Kidney (tissue), 14 donors: ENCODE results near the gene RELL2. TPM values are rescaled to one million over a fixed set of nuclear protein-coding genes. Genes with fewer than 3 reads are reported as not detected.
"Not testable (repeated sequence)": the region's sequence is repeated elsewhere in the genome, so short reads cannot be mapped to it uniquely, and the experiment has no call there.

ENCODE experiments used
- DNase-seq, 5 donors: peaks; one replicate each; pipeline ENCODE4 v3.0.0-alpha.2; 2013 to 2020
- FAIRE-seq: peaks from 2 replicates; lab custom pipeline; 2012; peaks lifted over from hg19 to GRCh38; lab: Jason Lieb, UNC
- H3K27ac ChIP-seq, 2 donors: one replicate each; pipeline ENCODE4 v1.7.0; 2013; ENCODE audit warnings: low read depth in 2 of 2, low read length in 2 of 2, inconsistent platforms in 1 of 2
- H3K27me3 ChIP-seq: one replicate; pipeline ENCODE4 v1.7.1; 2013; ENCODE audit warnings: low read length, inconsistent platforms; ENCODE audit not compliant: control insufficient read depth, insufficient read depth
- H3K36me3 ChIP-seq, 3 donors: one replicate each; pipeline versions ENCODE4 v1.7.0 to v1.7.1; 2013; ENCODE audit warnings: low read length in 3 of 3, control low read depth in 1 of 3, inconsistent platforms in 1 of 3; ENCODE audit not compliant: insufficient read depth in 3 of 3, control insufficient read depth in 2 of 3
- H3K4me1 ChIP-seq, 3 donors: one replicate each; pipeline versions ENCODE4 v1.7.0 to v1.7.1; 2013; ENCODE audit warnings: low read length in 3 of 3, inconsistent platforms in 1 of 3, low read depth in 1 of 3; ENCODE audit not compliant: control insufficient read depth in 2 of 3, insufficient read depth in 2 of 3
- H3K4me3 ChIP-seq, 3 donors: one replicate each; pipeline versions ENCODE4 v1.7.0 to v1.8.1; 2013; ENCODE audit warnings: low read length in 3 of 3, control low read depth in 1 of 3, inconsistent platforms in 1 of 3
- H3K9ac ChIP-seq, 3 donors: one replicate each; pipeline versions ENCODE4 v1.7.0 to v1.7.1; 2013; ENCODE audit warnings: low read length in 3 of 3, control low read depth in 1 of 3, inconsistent platforms in 1 of 3
- H3K9me3 ChIP-seq, 3 donors: one replicate each; pipeline versions ENCODE4 v1.7.0 to v1.7.1; 2013; ENCODE audit warnings: low read length in 3 of 3, control low read depth in 1 of 3, inconsistent platforms in 1 of 3; ENCODE audit not compliant: control insufficient read depth in 2 of 3, insufficient read depth in 1 of 3
- intact Hi-C: fragments of 100-400 bp; cut with DNase I; formaldehyde crosslinking; loops from one replicate; pipeline ENCODE4 v1.11.1; 2022
- polyA plus RNA-seq: library from polyadenylated mRNA; stranded (reverse); fragments of 350-450 nt; fragmentation: Illumina TruSeq; extraction: RNeasy Lipid Tissue Mini Kit (QIAGEN cat#74804); gene quantifications from one replicate; pipeline ENCODE4 v1.2.3, GENCODE V29; 2014; ENCODE audit warnings: low read depth, low replicate concordance; ENCODE audit not compliant: insufficient read depth
- total RNA-seq: library from RNA; stranded (reverse); fragmentation: NEBNext Ultra II Directional; extraction: Animal tissue kit (Norgen Biotek cat#: 25700); gene quantifications from one replicate; pipeline ENCODE4 v1.2.1, GENCODE V29; 2021
- TF ChIP-seq, protein P1 (sequence below): IDR thresholded peaks from 3 replicates; pipeline ENCODE4 v1.5.1; 2012; ENCODE audit warnings: mild to moderate bottlenecking, moderate library complexity, borderline replicate concordance; ENCODE audit not compliant: insufficient read depth; ENCODE audit errors: extremely low read depth
- donor health status: control.
- donor health status: control.
- donor health status: control.
- donor health status: control.
- donor health status: control.
- donor health status: DM: yes; HTN: yes; CAD: no.
- donor health status: Normal renal cell carcinoma (clear cell type).

The RELL2 gene
- total and polyA plus RNA-seq, 2 donors from 2014 or later, result 3.0 to 8.2 TPM

DNA sequence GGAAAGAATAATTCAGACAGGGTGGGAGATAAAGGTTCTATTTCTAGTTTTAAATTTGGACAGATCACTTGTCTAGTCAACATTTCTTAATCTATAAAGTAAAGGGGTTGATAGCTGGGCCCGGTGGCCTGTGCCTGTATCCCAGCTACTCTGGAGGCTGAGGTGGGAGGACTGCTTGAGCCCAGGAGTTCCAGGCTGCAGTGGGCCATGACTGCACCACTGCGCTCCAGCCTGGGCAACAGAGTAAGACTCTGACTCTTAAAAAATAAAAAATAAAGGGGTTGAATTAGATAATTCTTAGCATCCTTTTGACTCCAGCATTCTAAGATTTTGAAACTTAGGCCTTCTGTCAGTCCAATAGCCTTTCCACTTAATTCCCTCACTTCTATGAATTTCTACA lies 28.8 kb upstream of the RELL2 start:
- TF ChIP-seq, protein P1, sequence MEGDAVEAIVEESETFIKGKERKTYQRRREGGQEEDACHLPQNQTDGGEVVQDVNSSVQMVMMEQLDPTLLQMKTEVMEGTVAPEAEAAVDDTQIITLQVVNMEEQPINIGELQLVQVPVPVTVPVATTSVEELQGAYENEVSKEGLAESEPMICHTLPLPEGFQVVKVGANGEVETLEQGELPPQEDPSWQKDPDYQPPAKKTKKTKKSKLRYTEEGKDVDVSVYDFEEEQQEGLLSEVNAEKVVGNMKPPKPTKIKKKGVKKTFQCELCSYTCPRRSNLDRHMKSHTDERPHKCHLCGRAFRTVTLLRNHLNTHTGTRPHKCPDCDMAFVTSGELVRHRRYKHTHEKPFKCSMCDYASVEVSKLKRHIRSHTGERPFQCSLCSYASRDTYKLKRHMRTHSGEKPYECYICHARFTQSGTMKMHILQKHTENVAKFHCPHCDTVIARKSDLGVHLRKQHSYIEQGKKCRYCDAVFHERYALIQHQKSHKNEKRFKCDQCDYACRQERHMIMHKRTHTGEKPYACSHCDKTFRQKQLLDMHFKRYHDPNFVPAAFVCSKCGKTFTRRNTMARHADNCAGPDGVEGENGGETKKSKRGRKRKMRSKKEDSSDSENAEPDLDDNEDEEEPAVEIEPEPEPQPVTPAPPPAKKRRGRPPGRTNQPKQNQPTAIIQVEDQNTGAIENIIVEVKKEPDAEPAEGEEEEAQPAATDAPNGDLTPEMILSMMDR, result no peak
- FAIRE-seq (no peak), DNase-seq (no peak)
- intact Hi-C loops, result no loop called here
- Histone ChIP-seq H3K4me3 (peak overlapping the region in 1 of 3 donors; percentile 10), H3K27me3 (no peaks in the 10 kb centered on the region), H3K4me1 (peaks cover 0 to 29% (median 8%) of the 10 kb centered on the region in 3 donors), H3K27ac (peak overlapping the region; percentile 47 to 78), H3K9ac (peak overlapping the region in 1 of 3 donors; percentile 10), H3K9me3 (no peaks in the 10 kb centered on the region), H3K36me3 (no peaks in the 10 kb centered on the region)

DNA sequence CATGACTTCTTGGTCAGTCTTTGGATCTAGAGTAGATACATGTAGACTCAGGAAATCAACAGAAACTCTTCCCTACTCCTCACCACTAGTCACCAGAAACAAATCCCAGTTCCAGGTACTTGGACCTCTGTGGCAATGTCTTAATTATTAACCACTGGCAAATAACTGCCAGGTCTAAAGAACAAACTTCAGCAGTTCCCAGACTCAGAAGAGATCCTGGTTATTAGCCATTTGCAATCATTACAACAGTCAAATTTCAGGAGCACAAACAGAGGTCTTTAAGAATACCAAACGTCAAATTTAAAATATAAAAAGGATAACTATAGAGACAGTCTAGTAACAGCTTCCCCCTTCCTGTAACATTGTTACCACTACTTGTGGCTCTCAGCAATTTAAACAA lies 28.2 kb upstream of the RELL2 start:
- H3K27me3 ChIP-seq, result no peaks in the 10 kb centered on the region
- peak overlapping the region; percentile 47 to 78 for H3K27ac ChIP-seq
- DNase-seq (peak in 2 of 5 donors; percentile 31 to 53), FAIRE-seq (no peak)
- TF ChIP-seq, protein P1, result no peak
- no peaks in the 10 kb centered on the region for H3K36me3 ChIP-seq
- H3K9ac ChIP-seq, result no peak overlapping the region
- no peaks in the 10 kb centered on the region for H3K9me3 ChIP-seq
- no peak overlapping the region for H3K4me3 ChIP-seq
- intact Hi-C loops, result no loop called here
- peaks cover 0 to 29% (median 8%) of the 10 kb centered on the region in 3 donors for H3K4me1 ChIP-seq

DNA sequence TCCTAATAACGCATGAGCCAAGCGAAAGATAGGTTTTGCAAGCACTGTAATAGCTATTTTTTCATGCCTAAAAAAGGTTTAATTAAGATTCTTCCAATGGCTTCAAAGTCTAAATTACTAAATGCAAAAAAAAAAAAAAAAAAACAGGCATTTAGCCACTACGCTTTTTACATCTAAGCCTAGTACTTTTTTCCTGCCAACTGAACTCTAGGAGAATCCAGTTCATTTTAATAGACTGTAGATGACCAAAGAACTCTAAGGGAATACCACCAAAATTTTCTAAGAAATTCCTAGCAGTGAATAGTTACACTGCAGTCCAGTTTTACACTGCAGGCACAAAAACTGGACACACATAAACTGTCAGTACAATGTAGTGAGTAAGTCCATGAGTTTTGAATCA lies 27.8 kb upstream of the RELL2 start:
- H3K27me3 ChIP-seq, result no peaks in the 10 kb centered on the region
- peak overlapping the region; percentile 34 to 37 for H3K27ac ChIP-seq
- no peak for DNase-seq
- no peak overlapping the region for H3K4me3 ChIP-seq
- H3K9ac ChIP-seq, result peak overlapping the region in 1 of 3 donors; percentile 1
- H3K36me3 ChIP-seq, result no peaks in the 10 kb centered on the region
- intact Hi-C loops, result no loop called here
- TF ChIP-seq, protein P1, result no peak
- FAIRE-seq, result no peak
- no peaks in the 10 kb centered on the region for H3K9me3 ChIP-seq
- H3K4me1 ChIP-seq, result peaks cover 0 to 26% (median 8%) of the 10 kb centered on the region in 3 donors

DNA sequence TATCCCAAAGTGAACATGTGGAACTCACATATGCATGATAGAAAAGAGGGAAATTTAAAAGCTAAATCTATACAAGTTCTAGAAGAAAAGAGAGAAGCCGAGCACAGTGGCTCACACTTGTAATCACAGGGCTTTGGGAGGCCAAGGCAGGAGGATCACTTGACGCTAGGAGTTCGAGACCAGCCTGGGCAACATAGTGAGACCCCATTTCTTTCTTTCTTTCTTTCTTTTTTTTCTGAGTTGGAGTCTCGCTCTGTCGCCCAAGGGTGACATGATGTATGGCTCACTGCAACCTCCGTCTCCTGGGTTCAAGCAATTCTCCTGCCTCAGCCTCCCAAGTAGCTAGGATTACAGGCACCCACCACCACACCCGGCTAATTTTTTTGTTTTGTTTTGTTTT lies 26.9 kb upstream of the RELL2 start:
- H3K9me3 ChIP-seq, FAIRE-seq, H3K4me3 ChIP-seq, DNase-seq, H3K27me3 ChIP-seq, H3K27ac ChIP-seq, intact Hi-C loops, H3K9ac ChIP-seq, H3K36me3 ChIP-seq: not testable (repeated sequence)
- peaks cover 0 to 18% (median 4%) of the 10 kb centered on the region in 3 donors for H3K4me1 ChIP-seq
